Measurements from ENCODE around the gene G2E3. TPM values are rescaled to one million over a fixed set of nuclear protein-coding genes. Genes with fewer than 3 reads are reported as not detected.

G2E3 gene
- total and polyA plus RNA-seq, 4 experiments from 2014 or later = 9.7 to 32.0 (median 22.4) TPM

DNA sequence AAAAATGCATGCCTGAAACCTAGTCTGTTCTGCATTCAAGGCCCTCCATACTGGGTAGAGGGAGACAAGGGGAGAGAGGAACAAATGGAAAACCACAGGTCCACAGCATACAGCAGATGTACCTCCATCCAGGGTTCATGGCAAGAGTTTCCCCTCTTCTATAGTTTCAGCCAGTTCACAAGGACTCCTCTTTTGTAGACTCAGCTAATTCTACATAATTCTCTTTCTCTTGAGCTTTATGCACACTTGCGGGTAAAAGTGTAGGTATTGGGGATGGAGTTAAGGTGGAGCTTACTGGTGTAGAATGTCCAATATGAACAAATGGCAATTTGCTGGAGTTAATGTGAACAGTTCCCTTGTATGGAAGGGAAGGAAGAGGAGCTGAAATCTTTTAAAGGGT is 23.4 kb downstream of the G2E3 start:
- POLR2A ChIA-PET (ENCODE audit: partially characterized antibody) = no interaction called here
- intact Hi-C loops (cut with micrococcal nuclease) = no loop called here

DNA sequence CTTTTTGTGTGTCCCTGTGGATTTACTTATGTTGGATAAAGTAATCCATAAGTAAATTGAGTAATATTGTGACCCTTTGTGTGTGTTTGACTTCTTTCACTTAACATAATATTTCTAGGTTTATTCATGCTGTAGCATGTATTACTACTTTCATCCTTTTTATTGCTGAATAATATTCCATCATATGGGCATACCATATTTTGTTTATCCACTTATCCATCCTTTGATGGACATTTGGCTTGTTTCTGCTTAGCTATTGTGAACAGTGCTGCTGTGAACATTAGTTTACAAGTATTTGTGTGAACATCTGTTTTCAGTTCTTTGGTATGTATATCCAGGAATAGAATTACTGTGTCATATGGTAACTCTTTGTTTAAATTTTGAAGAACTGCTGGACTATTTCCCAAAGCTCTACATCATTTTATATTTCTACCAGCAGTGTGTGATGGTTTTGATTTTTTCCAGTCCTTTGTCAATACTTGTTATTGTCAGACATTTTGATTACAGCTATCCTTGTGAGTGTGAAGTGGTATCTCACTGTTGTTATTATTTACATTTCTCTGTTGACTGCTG is 25.2 kb downstream of the G2E3 start:
- Mint-ChIP-seq H3K9me3 (peaks cover 0 to 19% (median 12%) of the 10 kb centered on the region in 8 donors), H3K4me3 (no peak overlapping the region), H3K27me3 (no peaks in the 10 kb centered on the region), H3K27ac (no peak overlapping the region), H3K36me3 (peaks cover 50 to 51% of the 10 kb centered on the region in 2 donors), H3K4me1 (peaks cover 16 to 27% (median 20%) of the 10 kb centered on the region in 4 donors)
- H3K4me3 ChIP-seq (ENCODE audit: low read length in 2 of 2) = no peak overlapping the region
- ChIA-PET POLR2A (ENCODE audit: partially characterized antibody) (no interaction called here), CTCF (ENCODE audit: partially characterized antibody) (interaction anchor here (0.6 kb wide), 1 partner anchor 400 kb away, joined by 3 read pairs; no protein-coding TSS in a partner anchor)
- no peaks in the 10 kb centered on the region for H3K27me3 ChIP-seq (ENCODE audit: insufficient read depth, low read length)
- no peak overlapping the region for H3K27ac ChIP-seq (ENCODE audit: low read depth, low read length)
- no peak for DNase-seq
- no peaks in the 10 kb centered on the region for H3K4me1 ChIP-seq (ENCODE audit: insufficient read depth, low read length)
- intact Hi-C loops (cut with micrococcal nuclease) = no loop called here
- H3K36me3 ChIP-seq (ENCODE audit: insufficient read depth, low read length) = peaks cover 4% of the 10 kb centered on the region
- no peaks in the 10 kb centered on the region for H3K9me3 ChIP-seq (ENCODE audit: control insufficient read depth in 1 of 2, low read length in 2 of 2)

More for the DNA sequence above, 23.4 kb downstream of the G2E3 start:
- DNase-seq = no peak
- peak overlapping the region in 1 of 8 donors; percentile 28 for H3K4me3 Mint-ChIP-seq
- no peaks in the 10 kb centered on the region for H3K27me3 ChIP-seq (ENCODE audit: insufficient read depth, low read length)
- no peak overlapping the region for H3K27ac ChIP-seq (ENCODE audit: low read depth, low read length)
- H3K36me3 ChIP-seq (ENCODE audit: insufficient read depth, low read length) = peaks cover 4% of the 10 kb centered on the region
- CTCF ChIA-PET (ENCODE audit: partially characterized antibody) = no interaction called here
- H3K27me3 Mint-ChIP-seq = no peaks in the 10 kb centered on the region
- H3K9me3 ChIP-seq (ENCODE audit: control insufficient read depth in 1 of 2, low read length in 2 of 2) = no peaks in the 10 kb centered on the region
- peaks cover 0 to 19% (median 12%) of the 10 kb centered on the region in 8 donors for H3K9me3 Mint-ChIP-seq
- no peak overlapping the region for H3K4me3 ChIP-seq (ENCODE audit: low read length in 2 of 2)
- peaks cover 2% of the 10 kb centered on the region for H3K4me1 ChIP-seq (ENCODE audit: insufficient read depth, low read length)
- H3K4me1 Mint-ChIP-seq = peaks cover 23 to 44% (median 30%) of the 10 kb centered on the region in 4 donors
- H3K27ac Mint-ChIP-seq = peak overlapping the region in 2 of 7 donors; percentile 12 to 41
- peaks cover 45 to 47% of the 10 kb centered on the region in 2 donors for H3K36me3 Mint-ChIP-seq

DNA sequence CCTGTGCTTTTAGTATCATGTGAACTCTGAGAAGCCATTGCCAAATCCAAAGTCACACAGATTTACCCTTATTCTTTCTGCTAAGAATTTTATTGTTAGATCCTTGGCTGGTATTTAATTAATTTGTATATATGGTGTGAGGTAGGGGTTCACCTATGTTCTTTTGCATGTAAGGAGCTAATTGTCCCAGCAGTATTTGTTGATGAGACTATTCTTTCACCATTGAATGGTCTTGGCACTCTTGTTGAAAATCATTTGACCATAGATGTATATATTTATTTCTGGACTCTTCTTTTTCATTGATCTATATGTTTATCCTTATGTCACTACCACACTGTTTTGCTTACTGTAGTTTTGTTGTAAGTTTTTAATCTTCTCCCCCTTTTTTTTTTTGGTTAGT is 26.2 kb downstream of the G2E3 start:
- POLR2A ChIA-PET (ENCODE audit: partially characterized antibody) = interaction anchor here (1.2 kb wide), 1 partner anchor 27 kb away, joined by 4 read pairs; no protein-coding TSS in a partner anchor
- Histone ChIP-seq H3K4me3 (ENCODE audit: low read length in 2 of 2) (no peak overlapping the region), H3K27me3 (ENCODE audit: insufficient read depth, low read length) (no peaks in the 10 kb centered on the region), H3K9me3 (ENCODE audit: control insufficient read depth in 1 of 2, low read length in 2 of 2) (no peaks in the 10 kb centered on the region), H3K27ac (ENCODE audit: low read depth, low read length) (no peak overlapping the region), H3K4me1 (ENCODE audit: insufficient read depth, low read length) (no peaks in the 10 kb centered on the region), H3K36me3 (ENCODE audit: insufficient read depth, low read length) (peaks cover 11% of the 10 kb centered on the region)
- Mint-ChIP-seq H3K27ac (no peak overlapping the region), H3K9me3 (peaks cover 0 to 19% (median 12%) of the 10 kb centered on the region in 8 donors), H3K27me3 (no peaks in the 10 kb centered on the region), H3K4me1 (peaks cover 18 to 26% (median 21%) of the 10 kb centered on the region in 4 donors), H3K4me3 (no peak overlapping the region), H3K36me3 (peaks cover 57 to 61% of the 10 kb centered on the region in 2 donors)
- DNase-seq = no peak
- intact Hi-C loops (cut with micrococcal nuclease) = no loop called here
- CTCF ChIA-PET (ENCODE audit: partially characterized antibody) = no interaction called here

DNA sequence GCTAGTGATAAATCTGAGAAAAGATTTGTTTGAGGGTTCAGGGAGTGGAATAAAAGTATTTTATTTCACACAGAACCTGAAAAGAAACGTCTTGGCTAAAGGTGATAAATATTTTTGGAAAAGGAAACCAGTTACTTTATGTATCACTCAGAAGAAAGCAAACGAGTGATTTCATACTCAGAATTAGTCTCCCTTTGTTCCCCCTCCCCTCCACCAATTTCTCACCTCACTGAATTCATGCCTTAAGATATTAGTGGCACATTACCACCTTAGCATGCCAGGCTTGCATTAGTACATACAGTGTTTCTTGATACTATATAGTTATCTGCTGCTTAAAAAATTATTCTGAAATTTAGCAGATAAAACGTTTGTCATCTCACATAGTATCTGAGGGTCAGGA is 28.2 kb downstream of the G2E3 start:
- Mint-ChIP-seq H3K9me3 (peaks cover 0 to 19% (median 12%) of the 10 kb centered on the region in 8 donors), H3K36me3 (peaks cover 66 to 76% of the 10 kb centered on the region in 2 donors), H3K27me3 (no peaks in the 10 kb centered on the region), H3K4me1 (peaks cover 15 to 20% (median 16%) of the 10 kb centered on the region in 4 donors), H3K27ac (peak overlapping the region in 1 of 7 donors; percentile 17), H3K4me3 (no peak overlapping the region)
- intact Hi-C loops (cut with micrococcal nuclease) = no loop called here
- ChIA-PET POLR2A (ENCODE audit: partially characterized antibody) (no interaction called here), CTCF (ENCODE audit: partially characterized antibody) (no interaction called here)
- H3K27ac ChIP-seq (ENCODE audit: low read depth, low read length) = no peak overlapping the region
- no peaks in the 10 kb centered on the region for H3K4me1 ChIP-seq (ENCODE audit: insufficient read depth, low read length)
- H3K27me3 ChIP-seq (ENCODE audit: insufficient read depth, low read length) = no peaks in the 10 kb centered on the region
- peaks cover 27% of the 10 kb centered on the region for H3K36me3 ChIP-seq (ENCODE audit: insufficient read depth, low read length)
- DNase-seq = no peak
- H3K4me3 ChIP-seq (ENCODE audit: low read length in 2 of 2) = no peak overlapping the region
- no peaks in the 10 kb centered on the region for H3K9me3 ChIP-seq (ENCODE audit: control insufficient read depth in 1 of 2, low read length in 2 of 2)

DNA sequence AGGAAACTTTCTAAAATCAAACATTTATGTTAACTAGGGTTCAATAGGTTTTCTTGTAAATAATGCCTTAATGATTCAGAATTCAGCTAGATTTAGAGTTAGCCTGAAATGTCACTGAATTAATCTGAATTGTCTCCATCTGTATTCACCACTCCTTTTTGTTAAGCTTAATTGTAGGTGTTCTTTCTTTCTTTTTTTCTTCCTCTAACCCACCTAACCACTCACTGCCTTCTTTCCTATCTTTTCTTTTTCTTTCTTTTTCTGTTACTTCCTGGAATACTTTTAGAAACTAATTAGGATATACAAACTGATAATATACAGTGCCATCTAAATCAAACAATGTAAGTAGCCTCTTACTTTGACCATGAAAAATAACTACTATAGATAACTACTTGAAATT is 29.9 kb downstream of the G2E3 start:
- no peak overlapping the region for H3K4me3 ChIP-seq (ENCODE audit: low read length in 2 of 2)
- DNase-seq = no peak
- no peaks in the 10 kb centered on the region for H3K4me1 ChIP-seq (ENCODE audit: insufficient read depth, low read length)
- ChIA-PET POLR2A (ENCODE audit: partially characterized antibody) (interaction anchor here (0.7 kb wide), 1 partner anchor 30 kb away, joined by 3 read pairs; the partner anchor contains the start of gene G2E3), CTCF (ENCODE audit: partially characterized antibody) (no interaction called here)
- no peak overlapping the region for H3K4me3 Mint-ChIP-seq
- no peaks in the 10 kb centered on the region for H3K27me3 Mint-ChIP-seq
- H3K27me3 ChIP-seq (ENCODE audit: insufficient read depth, low read length) = no peaks in the 10 kb centered on the region
- H3K36me3 ChIP-seq (ENCODE audit: insufficient read depth, low read length) = peaks cover 25% of the 10 kb centered on the region
- intact Hi-C loops (cut with micrococcal nuclease) = no loop called here
- no peaks in the 10 kb centered on the region for H3K9me3 ChIP-seq (ENCODE audit: control insufficient read depth in 1 of 2, low read length in 2 of 2)
- peak overlapping the region in 5 of 7 donors; percentile 11 to 64 (median 37) for H3K27ac Mint-ChIP-seq
- no peak overlapping the region for H3K27ac ChIP-seq (ENCODE audit: low read depth, low read length)
- peaks cover 9 to 17% (median 10%) of the 10 kb centered on the region in 4 donors for H3K4me1 Mint-ChIP-seq
- peaks cover 51 to 69% of the 10 kb centered on the region in 2 donors for H3K36me3 Mint-ChIP-seq
- peaks cover 0 to 17% (median 8%) of the 10 kb centered on the region in 8 donors for H3K9me3 Mint-ChIP-seq

DNA sequence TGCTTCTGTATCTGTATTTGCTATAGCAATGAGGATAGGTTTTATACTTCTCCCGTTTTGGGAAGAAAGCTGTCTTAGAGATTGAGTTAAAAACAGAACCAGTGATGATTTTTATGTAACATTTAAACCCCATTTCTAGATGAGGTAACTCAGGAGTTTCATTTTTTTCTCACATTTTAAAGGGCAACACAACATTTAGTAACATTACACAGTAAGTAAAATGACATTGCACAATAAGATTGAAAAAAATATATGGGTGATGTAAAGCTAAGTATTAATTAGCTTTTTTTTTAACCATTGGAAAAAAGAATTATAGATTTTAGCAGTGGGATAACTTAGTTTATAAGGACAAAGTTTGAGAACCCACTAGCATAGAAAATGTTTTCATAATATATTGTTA is 38.0 kb downstream of the G2E3 start:
- intact Hi-C loops (cut with micrococcal nuclease) = no loop called here
- Histone ChIP-seq H3K4me3 (ENCODE audit: low read length in 2 of 2) (no peak overlapping the region), H3K9me3 (ENCODE audit: control insufficient read depth in 1 of 2, low read length in 2 of 2) (no peaks in the 10 kb centered on the region), H3K27me3 (ENCODE audit: insufficient read depth, low read length) (no peaks in the 10 kb centered on the region), H3K27ac (ENCODE audit: low read depth, low read length) (no peak overlapping the region), H3K4me1 (ENCODE audit: insufficient read depth, low read length) (no peaks in the 10 kb centered on the region), H3K36me3 (ENCODE audit: insufficient read depth, low read length) (peaks cover 28% of the 10 kb centered on the region)
- H3K27ac Mint-ChIP-seq = peak overlapping the region in 1 of 7 donors; percentile 47
- peaks cover 30 to 46% of the 10 kb centered on the region in 2 donors for H3K36me3 Mint-ChIP-seq
- ChIA-PET CTCF (ENCODE audit: partially characterized antibody) (interaction anchor here (2.0 kb wide), 1 partner anchor 25 kb away, joined by 5 read pairs; the partner anchor contains the start of gene SCFD1), POLR2A (ENCODE audit: partially characterized antibody) (no interaction called here)
- no peak overlapping the region for H3K4me3 Mint-ChIP-seq
- DNase-seq = no peak
- no peaks in the 10 kb centered on the region for H3K9me3 Mint-ChIP-seq
- H3K4me1 Mint-ChIP-seq = peaks cover 0 to 2% (median 0%) of the 10 kb centered on the region in 4 donors
- no peaks in the 10 kb centered on the region for H3K27me3 Mint-ChIP-seq

DNA sequence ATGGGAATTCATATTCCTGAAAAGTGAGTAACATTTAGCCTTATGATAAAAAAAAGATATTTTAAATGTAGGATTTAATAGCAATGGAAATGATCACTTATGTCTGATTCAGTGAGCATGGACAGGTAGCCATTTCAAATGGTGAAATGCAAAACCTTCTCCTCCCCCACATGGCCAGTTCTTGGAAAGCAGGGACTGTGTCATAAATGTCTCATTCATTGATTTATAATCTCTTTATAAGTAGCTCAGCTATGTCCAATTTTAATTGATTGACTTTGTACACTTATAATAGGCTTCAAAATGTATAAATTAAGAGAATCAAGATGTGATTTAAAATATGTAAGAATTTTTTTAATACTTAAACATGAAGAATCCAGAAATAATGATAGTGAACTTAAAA is 38.5 kb downstream of the G2E3 start:
- Mint-ChIP-seq H3K9me3 (no peaks in the 10 kb centered on the region), H3K36me3 (peaks cover 28 to 45% of the 10 kb centered on the region in 2 donors)
- POLR2A ChIA-PET (ENCODE audit: partially characterized antibody) = no interaction called here

More for the DNA sequence above, 38.5 kb downstream of the G2E3 start:
- Histone ChIP-seq H3K36me3 (ENCODE audit: insufficient read depth, low read length) (peaks cover 28% of the 10 kb centered on the region), H3K9me3 (ENCODE audit: control insufficient read depth in 1 of 2, low read length in 2 of 2) (no peaks in the 10 kb centered on the region), H3K27ac (ENCODE audit: low read depth, low read length) (no peak overlapping the region), H3K4me1 (ENCODE audit: insufficient read depth, low read length) (no peaks in the 10 kb centered on the region), H3K27me3 (ENCODE audit: insufficient read depth, low read length) (no peaks in the 10 kb centered on the region), H3K4me3 (ENCODE audit: low read length in 2 of 2) (no peak overlapping the region)
- DNase-seq = no peak
- Mint-ChIP-seq H3K27me3 (no peaks in the 10 kb centered on the region), H3K4me3 (no peak overlapping the region), H3K27ac (no peak overlapping the region), H3K4me1 (peaks cover 0 to 2% (median 0%) of the 10 kb centered on the region in 4 donors)
- CTCF ChIA-PET (ENCODE audit: partially characterized antibody) = interaction anchor here (2.0 kb wide), 1 partner anchor 24 kb away, joined by 5 read pairs; the partner anchor contains the start of gene SCFD1
- intact Hi-C loops (cut with micrococcal nuclease) = no loop called here

Data from CD4-positive, alpha-beta memory T cell (primary cell).